H1 (cell line): ENCODE results near the gene CPTP. TPM values are rescaled to one million over a fixed set of nuclear protein-coding genes. Genes with fewer than 3 reads are reported as not detected.

Experiments used
- CTCF ChIA-PET: fragments of 300-600 bp; sonication (Branson Sonifier 250); formaldehyde crosslinking; loops from one replicate; lab custom pipeline; 2021; ENCODE audit not compliant: partially characterized antibody; lab: Charles Lee
- POLR2A ChIA-PET: fragments of 300-600 bp; sonication (Branson Sonifier 250); formaldehyde crosslinking; loops from one replicate; lab custom pipeline; 2021; ENCODE audit warnings: inconsistent platforms; ENCODE audit not compliant: partially characterized antibody; lab: Charles Lee
- DNase-seq, 2 experiments: peaks; one replicate each; pipeline versions ENCODE4 v3.0.0 to v3.0.0-alpha.2; 2010 to 2022; ENCODE audit warnings: low spot score in 2 of 2, low read depth in 1 of 2, mixed read lengths in 1 of 2
- FAIRE-seq: peaks from 2 replicates; lab custom pipeline; 2011; peaks lifted over from hg19 to GRCh38; lab: Jason Lieb, UNC
- H2AFZ ChIP-seq: 2 replicates; pipeline ENCODE4 v1.8.1; 2012; ENCODE audit warnings: low read length, inconsistent platforms
- H2AK5ac ChIP-seq: 2 replicates; pipeline ENCODE4 v1.6.1; 2013; ENCODE audit warnings: low read depth, low read length
- H2BK120ac ChIP-seq: replicated peaks from 2 replicates; pipeline ENCODE3; 2013; ENCODE audit warnings: low read depth, low read length, inconsistent platforms
- H2BK12ac ChIP-seq: 2 replicates; pipeline ENCODE4 v1.6.1; 2013; ENCODE audit warnings: low read depth, low read length
- H2BK15ac ChIP-seq: 2 replicates; pipeline ENCODE4 v1.6.1; 2013; ENCODE audit warnings: low read length
- H2BK20ac ChIP-seq: 2 replicates; pipeline ENCODE4 v1.6.1; 2013; ENCODE audit warnings: low read length
- H2BK5ac ChIP-seq: 2 replicates; pipeline ENCODE4 v1.6.1; 2013; ENCODE audit warnings: low read depth, low read length
- H3K14ac ChIP-seq: 2 replicates; pipeline ENCODE4 v1.6.1; 2013; ENCODE audit warnings: inconsistent platforms; ENCODE audit not compliant: insufficient read length
- H3K18ac ChIP-seq: 2 replicates; pipeline ENCODE4 v1.6.1; 2013; ENCODE audit warnings: low read length; ENCODE audit errors: extremely low read depth
- H3K23ac ChIP-seq: 2 replicates; pipeline ENCODE4 v1.6.1; 2013; ENCODE audit warnings: inconsistent platforms; ENCODE audit not compliant: insufficient read length
- H3K23me2 ChIP-seq: 2 replicates; pipeline ENCODE4 v1.6.1; 2013; ENCODE audit warnings: low read depth, low read length
- H3K27ac ChIP-seq: 2 replicates; pipeline ENCODE4 v1.6.1; 2011; ENCODE audit warnings: low read depth, low read length, inconsistent platforms
- H3K27me3 ChIP-seq, 4 experiments: replicated peaks in 1 of 4; 1 replicate in 1 of 4; 2 replicates in 3 of 4; pipeline versions ENCODE4 v1.6.1 to v1.8.1; 2011 to 2013; ENCODE audit warnings: low read length in 3 of 4, mild to moderate bottlenecking in 3 of 4, inconsistent platforms in 2 of 4, mixed read lengths in 2 of 4, moderate library complexity in 1 of 4; ENCODE audit not compliant: control insufficient read depth in 3 of 4, insufficient read depth in 3 of 4; ENCODE audit errors: extremely low read depth in 1 of 4
- H3K36me3 ChIP-seq, 4 experiments: 2 replicates each; pipeline versions ENCODE4 v1.6.1 to v1.8.1; 2011 to 2013; ENCODE audit warnings: mild to moderate bottlenecking in 4 of 4, low read length in 3 of 4, moderate library complexity in 2 of 4, control low read depth in 1 of 4, inconsistent platforms in 1 of 4; ENCODE audit not compliant: insufficient read depth in 4 of 4, control insufficient read depth in 2 of 4
- H3K4ac ChIP-seq: replicated peaks from 2 replicates; pipeline ENCODE3; 2013; ENCODE audit warnings: low read length, low read depth, mixed read lengths, inconsistent platforms; ENCODE audit not compliant: insufficient read length
- H3K4me1 ChIP-seq, 4 experiments: replicated peaks in 1 of 4; 1 replicate in 1 of 4; 2 replicates in 3 of 4; pipeline versions ENCODE4 v1.6.1 to v1.8.1; 2011 to 2013; ENCODE audit warnings: low read length in 3 of 4, inconsistent platforms in 2 of 4, mixed read lengths in 1 of 4; ENCODE audit not compliant: insufficient read depth in 4 of 4, control insufficient read depth in 3 of 4
- H3K4me2 ChIP-seq, 2 experiments: 2 replicates each; pipeline versions ENCODE4 v1.6.1 to v1.8.1; 2011 to 2013; ENCODE audit warnings: low read depth in 2 of 2, low read length in 2 of 2, control low read depth in 1 of 2, inconsistent platforms in 1 of 2, mild to moderate bottlenecking in 1 of 2; ENCODE audit not compliant: insufficient read depth in 1 of 2
- H3K4me3 ChIP-seq, 4 experiments: fragments of 200-600, 300-600 bp in 1 of 4; sonication (generic), shearing (Covaris generic), sonication (Bioruptor Twin) in 1 of 4; 2 replicates each; pipeline versions ENCODE4 v1.5.1 to v1.8.1; 2011 to 2016; ENCODE audit warnings: low read length in 4 of 4, low read depth in 3 of 4, control low read depth in 2 of 4, inconsistent platforms in 2 of 4, mild to moderate bottlenecking in 2 of 4, mixed read lengths in 1 of 4, moderate library complexity in 1 of 4; ENCODE audit not compliant: insufficient read depth in 2 of 4; ENCODE audit errors: extremely low read depth in 1 of 4
- H3K56ac ChIP-seq: replicated peaks from 2 replicates; pipeline ENCODE3; 2013; ENCODE audit warnings: low read depth, mild to moderate bottlenecking, mixed read lengths, low read length, inconsistent platforms; ENCODE audit not compliant: insufficient read length
- H3K79me1 ChIP-seq: 2 replicates; pipeline ENCODE4 v1.6.1; 2013; ENCODE audit warnings: low read depth, low read length, control low read depth
- H3K79me2 ChIP-seq, 2 experiments: 2 replicates each; pipeline versions ENCODE4 v1.6.1 to v1.8.1; 2012 to 2013; ENCODE audit warnings: low read length in 2 of 2, mild to moderate bottlenecking in 2 of 2, inconsistent platforms in 1 of 2; ENCODE audit not compliant: insufficient read depth in 2 of 2, control insufficient read depth in 1 of 2
- H3K9ac ChIP-seq, 4 experiments: replicated peaks in 1 of 4; 1 replicate in 1 of 4; 2 replicates in 3 of 4; pipeline versions ENCODE4 v1.6.1 to v1.8.1; 2011 to 2013; ENCODE audit warnings: low read depth in 3 of 4, low read length in 3 of 4, control low read depth in 2 of 4, mild to moderate bottlenecking in 2 of 4, moderate library complexity in 2 of 4, inconsistent platforms in 1 of 4; ENCODE audit errors: extremely low read depth in 1 of 4
- H3K9me3 ChIP-seq, 2 experiments: 2 replicates each; pipeline versions ENCODE4 v1.6.1 to v1.8.1; 2012 to 2013; ENCODE audit warnings: mild to moderate bottlenecking in 2 of 2, moderate library complexity in 2 of 2, control low read depth in 1 of 2, inconsistent platforms in 1 of 2, low read depth in 1 of 2, low read length in 1 of 2, mixed read lengths in 1 of 2; ENCODE audit not compliant: insufficient read depth in 2 of 2
- H4K20me1 ChIP-seq, 2 experiments: replicated peaks in 1 of 2; 2 replicates each; pipeline versions ENCODE3 to v1.8.1; 2011 to 2013; ENCODE audit warnings: inconsistent platforms in 2 of 2, low read length in 2 of 2, mild to moderate bottlenecking in 1 of 2; ENCODE audit not compliant: insufficient read depth in 2 of 2, control insufficient read depth in 1 of 2
- H4K5ac ChIP-seq: 2 replicates; pipeline ENCODE4 v1.6.1; 2013; ENCODE audit warnings: low read length, low read depth, mixed read lengths, inconsistent platforms; ENCODE audit not compliant: insufficient read length
- H4K8ac ChIP-seq: 2 replicates; pipeline ENCODE4 v1.8.0; 2013; ENCODE audit warnings: mild to moderate bottlenecking, moderate library complexity, low read length, inconsistent platforms; ENCODE audit not compliant: insufficient read depth; ENCODE audit errors: extremely low read depth
- H4K91ac ChIP-seq: replicated peaks from 2 replicates; pipeline ENCODE3; 2013; ENCODE audit warnings: low read length, mixed read lengths, inconsistent platforms; ENCODE audit not compliant: insufficient read length
- SUZ12 ChIP-seq: fragments of 200-600 bp; sonication (generic); IDR thresholded peaks from 2 replicates; pipeline ENCODE4 v1.6.1; 2012; ENCODE audit warnings: mild to moderate bottlenecking, inconsistent platforms, low read length, moderate library complexity, mixed read lengths
- WGBS, 2 experiments: shearing (Covaris generic) in 1 of 2; methylation state at CpG; one replicate each; pipeline versions ENCODE4 v1.1.6 to v1.1.7; 2013 to 2015; ENCODE audit warnings: low lambda C conversion rate in 2 of 2, mixed read lengths in 2 of 2, inconsistent platforms in 1 of 2, low coverage in 1 of 2, missing lambda C conversion rate in 1 of 2; ENCODE audit not compliant: insufficient replicate concordance in 2 of 2, insufficient coverage in 1 of 2, insufficient read length in 1 of 2; ENCODE audit errors: extremely low coverage in 1 of 2, missing lambda C conversion rate in 1 of 2; 5-methylcytosine and 5-hydroxymethylcytosine counted together
- polyA plus RNA-seq, 7 experiments: library from polyadenylated mRNA; depleted of rRNA in 3 of 7; stranded (reverse) in 5 of 7; unstranded in 2 of 7; fragments of >200 nt in 5 of 7; fragments of 200-250 nt in 2 of 7; gene quantifications; 1 replicate in 5 of 7; 2 replicates in 1 of 7; 4 replicates in 1 of 7; pipeline versions ENCODE4 v1.2.1 to v1.2.3, GENCODE V29; 2011 to 2013; ENCODE audit warnings: missing spikeins in 2 of 7, mixed read lengths in 2 of 7
- total RNA-seq: library from RNA; stranded (reverse); fragmentation: NEBNext Ultra II Directional; extraction: Animal tissue kit (Norgen Biotek cat#: 25700); gene quantifications from 2 replicates; pipeline ENCODE4 v1.2.1, GENCODE V29; 2021

The CPTP gene
- total and polyA plus RNA-seq, 2 of the 8 experiments (the other 6 are each of a cell fraction or from before 2014, with no cell fraction given), result 8.1 to 10.6 TPM

DNA sequence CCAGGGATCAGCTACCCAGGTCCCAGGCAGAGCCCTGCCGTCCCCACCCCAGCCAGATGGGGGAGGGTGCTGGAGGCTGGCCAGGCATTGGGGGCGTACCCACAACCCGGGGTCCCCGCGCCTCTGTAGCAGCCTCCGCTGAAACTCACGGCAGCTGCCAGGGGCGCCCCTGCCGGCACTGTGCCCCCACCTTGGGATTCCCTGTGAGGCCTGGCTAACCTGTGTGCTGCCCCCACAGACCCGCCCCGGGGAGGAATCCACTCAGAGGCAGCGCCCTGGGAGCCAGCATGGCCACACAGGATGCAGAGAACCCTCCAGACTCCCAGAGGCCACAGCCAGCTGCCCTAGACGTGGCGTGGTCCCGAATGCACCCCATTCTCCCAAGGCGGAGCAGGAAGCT lies 20.8 kb downstream of the CPTP start:
- no peak overlapping the region for H2AK5ac ChIP-seq
- H3K4me1 ChIP-seq, result peaks cover 0 to 16% (median 9%) of the 10 kb centered on the region in 4 experiments; a peak in 5 of 7 replicates
- H3K4ac ChIP-seq, result no peak overlapping the region
- no peak overlapping the region for H3K23ac ChIP-seq
- H2AFZ ChIP-seq, result no peak overlapping the region
- H2BK120ac ChIP-seq, result no peak overlapping the region
- H3K79me2 ChIP-seq, result peaks cover 0 to 28% of the 10 kb centered on the region in 2 experiments; a peak in 3 of 4 replicates
- peaks cover 0 to 5% of the 10 kb centered on the region in 2 experiments; a peak in 1 of 4 replicates for H3K9me3 ChIP-seq
- no peak overlapping the region for H2BK5ac ChIP-seq
- CTCF ChIA-PET, result interaction anchor here (0.6 to 4.4 kb wide), 8 partner anchors 8 to 85 kb away, joined by 3 to 34 read pairs (median 4); no protein-coding TSS in a partner anchor
- H3K36me3 ChIP-seq, result peaks cover 2 to 16% (median 9%) of the 10 kb centered on the region in 4 experiments; a peak in 6 of 8 replicates
- whole genome bisulfite sequencing, 2 experiments, result 87% methylated on average over 9 of the region's 16 CpGs; no CpG with 5 or more reads in 1 of the 2 experiments
- POLR2A ChIA-PET, result interaction anchor here (0.6 to 3.1 kb wide), 10 partner anchors 9 to 119 kb away, joined by 3 to 12 read pairs (median 4); partner anchors contain the start of genes ANKRD65, CCNL2 and TAS1R3
- no peak overlapping the region for H3K56ac ChIP-seq
- peaks cover 12% of the 10 kb centered on the region; the same call in 1 of the 2 replicates for H3K23me2 ChIP-seq
- no peak overlapping the region for H4K91ac ChIP-seq
- no peak for DNase-seq
- no peak overlapping the region for H3K27ac ChIP-seq
- H4K20me1 ChIP-seq, result peaks cover 20 to 46% of the 10 kb centered on the region in 2 experiments
- no peak for TF ChIP-seq SUZ12
- H4K8ac ChIP-seq, result no peak overlapping the region; the same call in 1 of the 2 replicates
- H3K79me1 ChIP-seq, result peaks cover 27% of the 10 kb centered on the region
- no peak overlapping the region for H4K5ac ChIP-seq
- no peak overlapping the region for H3K4me3 ChIP-seq
- no peak overlapping the region for H3K9ac ChIP-seq
- no peak overlapping the region for H2BK15ac ChIP-seq
- no peak overlapping the region for H3K4me2 ChIP-seq
- no peak overlapping the region for H3K14ac ChIP-seq
- H3K27me3 ChIP-seq, result no peaks in the 10 kb centered on the region; a peak in 1 of 7 replicates
- H2BK12ac ChIP-seq, result no peak overlapping the region
- no peak for FAIRE-seq
- H2BK20ac ChIP-seq, result no peak overlapping the region
- H3K18ac ChIP-seq, result no peak overlapping the region
